SK-N-SH treated with all-trans-retinoic acid at 6 μM for 48 hours (cell line): ENCODE data around the gene POLDIP3.

Source experiments
- ATAC-seq: fragments of 200-7000 bp; cut with Tn5 transposase; 3 replicates; pipeline ENCODE4 v1.9.1; 2020; ENCODE audit warnings: mild to moderate bottlenecking, moderate library complexity
- BACH2 ChIP-seq: fragments of 250-450 bp; sonication (Bioruptor Pico); IDR thresholded peaks from 2 replicates; pipeline ENCODE4 v1.9.0; 2021; ENCODE audit warnings: mild to moderate bottlenecking, borderline replicate concordance
- CREB5 ChIP-seq: fragments of 250-450 bp; sonication (Bioruptor Pico); IDR thresholded peaks from 2 replicates; pipeline ENCODE4 v1.5.1; 2020; ENCODE audit warnings: low read depth, mild to moderate bottlenecking, moderate library complexity
- CSDC2 ChIP-seq: fragments of 250-450 bp; sonication (Bioruptor Pico); IDR thresholded peaks from 2 replicates; pipeline ENCODE4 v1.5.0; 2020; ENCODE audit warnings: mild to moderate bottlenecking, moderate library complexity
- CSRNP3 ChIP-seq: fragments of 250-450 bp; sonication (Bioruptor Pico); IDR thresholded peaks from 2 replicates; pipeline ENCODE4 v1.5.1; 2021; ENCODE audit warnings: mild to moderate bottlenecking, moderate library complexity
- ESRRG ChIP-seq: fragments of 250-450 bp; sonication (Bioruptor Pico); IDR thresholded peaks from 2 replicates; pipeline ENCODE4 v1.6.1; 2021; ENCODE audit warnings: mild to moderate bottlenecking
- GLIS3 ChIP-seq: fragments of 250-450 bp; sonication (Bioruptor Pico); IDR thresholded peaks from 2 replicates; pipeline ENCODE4 v1.5.0; 2020; ENCODE audit warnings: mild to moderate bottlenecking, moderate library complexity
- ISL1 ChIP-seq: fragments of 250-450 bp; sonication (Bioruptor Pico); IDR thresholded peaks from 2 replicates; pipeline ENCODE4 v2.1.2; 2022; ENCODE audit warnings: mild to moderate bottlenecking, moderate library complexity
- PATZ1 ChIP-seq: fragments of 250-450 bp; sonication (Bioruptor Pico); IDR thresholded peaks from 2 replicates; pipeline ENCODE4 v1.8.0; 2020; ENCODE audit warnings: mild to moderate bottlenecking, moderate library complexity, borderline replicate concordance
- PPARA ChIP-seq: fragments of 250-450 bp; sonication (Bioruptor Pico); IDR thresholded peaks from 2 replicates; pipeline ENCODE4 v1.5.0; 2020; ENCODE audit warnings: mild to moderate bottlenecking, borderline replicate concordance
- RARB ChIP-seq: fragments of 250-450 bp; sonication (Bioruptor Pico); IDR thresholded peaks from 2 replicates; pipeline ENCODE4 v1.8.0; 2021; ENCODE audit warnings: mild to moderate bottlenecking, moderate library complexity
- SNAI2 ChIP-seq: fragments of 250-450 bp; sonication (Bioruptor Pico); IDR thresholded peaks from 2 replicates; pipeline ENCODE4 v1.5.0; 2020; ENCODE audit warnings: mild to moderate bottlenecking, moderate library complexity
- TCF4 ChIP-seq: fragments of 250-450 bp; sonication (Bioruptor Pico); IDR thresholded peaks from 2 replicates; pipeline ENCODE4 v1.8.0; 2021; ENCODE audit warnings: mild to moderate bottlenecking, moderate library complexity, borderline replicate concordance
- TOX ChIP-seq: fragments of 250-450 bp; sonication (Bioruptor Pico); IDR thresholded peaks from 2 replicates; pipeline ENCODE4 v1.8.0; 2021; ENCODE audit warnings: mild to moderate bottlenecking, moderate library complexity, borderline replicate concordance
- ZFP3 ChIP-seq: fragments of 250-450 bp; sonication (Bioruptor Pico); IDR thresholded peaks from 2 replicates; pipeline ENCODE4 v1.5.0; 2020; ENCODE audit warnings: mild to moderate bottlenecking, moderate library complexity
- ZFP30 ChIP-seq: fragments of 450-650 bp; formaldehyde crosslinking; IDR thresholded peaks from 2 replicates; pipeline ENCODE4 v1.5.0; 2022; ENCODE audit warnings: mild to moderate bottlenecking, moderate library complexity
- ZNF565 ChIP-seq: fragments of 450-650 bp; formaldehyde crosslinking; conservative IDR thresholded peaks from 2 replicates; pipeline ENCODE4 v1.5.0; 2020; ENCODE audit warnings: low read depth, mild to moderate bottlenecking, moderate library complexity
- ZNF70 ChIP-seq: fragments of 450-650 bp; formaldehyde crosslinking; IDR thresholded peaks from 2 replicates; pipeline ENCODE4 v1.5.0; 2020; ENCODE audit warnings: mild to moderate bottlenecking, moderate library complexity
- ZNF8 ChIP-seq: fragments of 450-650 bp; formaldehyde crosslinking; IDR thresholded peaks from 2 replicates; pipeline ENCODE4 v1.5.0; 2020; ENCODE audit warnings: mild to moderate bottlenecking, moderate library complexity
- TF ChIP-seq, protein P1 (sequence below): fragments of 250-450 bp; sonication (Bioruptor Pico); IDR thresholded peaks from 2 replicates; pipeline ENCODE4 v1.5.0; 2020; ENCODE audit warnings: mild to moderate bottlenecking, moderate library complexity
- TF ChIP-seq, protein P2 (sequence below): fragments of 250-450 bp; sonication (Bioruptor Pico); IDR thresholded peaks from 2 replicates; pipeline ENCODE4 v1.8.0; 2021; ENCODE audit warnings: low read depth, mild to moderate bottlenecking, moderate library complexity, borderline replicate concordance

The POLDIP3 gene

GRCh38 chr22:42642806-42643633 is 28.3 kb upstream of the POLDIP3 start:
- TF ChIP-seq, protein P1, sequence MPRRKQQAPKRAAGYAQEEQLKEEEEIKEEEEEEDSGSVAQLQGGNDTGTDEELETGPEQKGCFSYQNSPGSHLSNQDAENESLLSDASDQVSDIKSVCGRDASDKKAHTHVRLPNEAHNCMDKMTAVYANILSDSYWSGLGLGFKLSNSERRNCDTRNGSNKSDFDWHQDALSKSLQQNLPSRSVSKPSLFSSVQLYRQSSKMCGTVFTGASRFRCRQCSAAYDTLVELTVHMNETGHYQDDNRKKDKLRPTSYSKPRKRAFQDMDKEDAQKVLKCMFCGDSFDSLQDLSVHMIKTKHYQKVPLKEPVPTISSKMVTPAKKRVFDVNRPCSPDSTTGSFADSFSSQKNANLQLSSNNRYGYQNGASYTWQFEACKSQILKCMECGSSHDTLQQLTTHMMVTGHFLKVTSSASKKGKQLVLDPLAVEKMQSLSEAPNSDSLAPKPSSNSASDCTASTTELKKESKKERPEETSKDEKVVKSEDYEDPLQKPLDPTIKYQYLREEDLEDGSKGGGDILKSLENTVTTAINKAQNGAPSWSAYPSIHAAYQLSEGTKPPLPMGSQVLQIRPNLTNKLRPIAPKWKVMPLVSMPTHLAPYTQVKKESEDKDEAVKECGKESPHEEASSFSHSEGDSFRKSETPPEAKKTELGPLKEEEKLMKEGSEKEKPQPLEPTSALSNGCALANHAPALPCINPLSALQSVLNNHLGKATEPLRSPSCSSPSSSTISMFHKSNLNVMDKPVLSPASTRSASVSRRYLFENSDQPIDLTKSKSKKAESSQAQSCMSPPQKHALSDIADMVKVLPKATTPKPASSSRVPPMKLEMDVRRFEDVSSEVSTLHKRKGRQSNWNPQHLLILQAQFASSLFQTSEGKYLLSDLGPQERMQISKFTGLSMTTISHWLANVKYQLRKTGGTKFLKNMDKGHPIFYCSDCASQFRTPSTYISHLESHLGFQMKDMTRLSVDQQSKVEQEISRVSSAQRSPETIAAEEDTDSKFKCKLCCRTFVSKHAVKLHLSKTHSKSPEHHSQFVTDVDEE (CRISPR knock-in tag), result no peak
- TF ChIP-seq ISL1 (CRISPR knock-in tag) (no peak), CREB5 (no peak), SNAI2 (CRISPR knock-in tag) (no peak), ZNF8 (no peak), ZFP3 (CRISPR knock-in tag) (no peak)
- no peak for ATAC-seq

DNA sequence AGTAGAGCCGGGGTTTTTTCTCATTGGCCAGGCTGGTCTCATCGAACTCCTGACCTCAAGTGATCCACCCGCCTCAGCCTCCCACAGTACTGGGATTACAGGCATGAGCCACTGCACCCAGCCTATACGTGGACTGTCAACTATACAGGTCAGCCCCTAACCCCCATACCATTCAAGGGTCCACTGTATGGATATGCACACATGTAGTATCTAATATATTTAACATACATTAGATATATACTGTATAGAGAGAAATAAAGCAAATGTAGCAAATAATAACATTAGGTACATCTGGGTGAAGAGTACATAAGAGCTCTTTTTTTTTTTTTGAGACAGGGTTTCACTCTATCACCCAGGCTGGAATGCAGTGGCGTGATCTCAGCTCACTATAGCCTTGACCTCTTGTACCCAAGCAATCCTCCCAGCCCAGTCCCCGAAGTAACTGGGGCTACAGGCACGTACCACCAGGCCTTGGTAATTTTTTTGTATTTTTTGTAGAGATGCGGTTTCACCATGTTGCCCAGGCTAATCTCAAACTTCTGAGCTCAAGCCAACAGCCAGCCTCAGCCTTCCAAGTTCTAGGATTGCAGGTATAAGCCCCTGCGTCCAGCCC is 27.2 kb upstream of the POLDIP3 start:
- ATAC-seq, result no peak
- TF ChIP-seq ZNF8, result no peak
- TF ChIP-seq, protein P1 (CRISPR knock-in tag), result no peak
- no peak for TF ChIP-seq PPARA (CRISPR knock-in tag)
- TF ChIP-seq CSRNP3 (CRISPR knock-in tag), result no peak
- TF ChIP-seq ZNF565 (CRISPR knock-in tag), result no peak
- no peak for TF ChIP-seq PATZ1
- TF ChIP-seq ZFP3 (CRISPR knock-in tag), result no peak
- no peak for TF ChIP-seq TOX (CRISPR knock-in tag)
- no peak for TF ChIP-seq ZNF70 (CRISPR knock-in tag)
- no peak for TF ChIP-seq ESRRG (CRISPR knock-in tag)
- TF ChIP-seq BACH2 (CRISPR knock-in tag), result no peak
- no peak for TF ChIP-seq SNAI2 (CRISPR knock-in tag)
- no peak for TF ChIP-seq RARB
- no peak for TF ChIP-seq CSDC2 (CRISPR knock-in tag)

DNA sequence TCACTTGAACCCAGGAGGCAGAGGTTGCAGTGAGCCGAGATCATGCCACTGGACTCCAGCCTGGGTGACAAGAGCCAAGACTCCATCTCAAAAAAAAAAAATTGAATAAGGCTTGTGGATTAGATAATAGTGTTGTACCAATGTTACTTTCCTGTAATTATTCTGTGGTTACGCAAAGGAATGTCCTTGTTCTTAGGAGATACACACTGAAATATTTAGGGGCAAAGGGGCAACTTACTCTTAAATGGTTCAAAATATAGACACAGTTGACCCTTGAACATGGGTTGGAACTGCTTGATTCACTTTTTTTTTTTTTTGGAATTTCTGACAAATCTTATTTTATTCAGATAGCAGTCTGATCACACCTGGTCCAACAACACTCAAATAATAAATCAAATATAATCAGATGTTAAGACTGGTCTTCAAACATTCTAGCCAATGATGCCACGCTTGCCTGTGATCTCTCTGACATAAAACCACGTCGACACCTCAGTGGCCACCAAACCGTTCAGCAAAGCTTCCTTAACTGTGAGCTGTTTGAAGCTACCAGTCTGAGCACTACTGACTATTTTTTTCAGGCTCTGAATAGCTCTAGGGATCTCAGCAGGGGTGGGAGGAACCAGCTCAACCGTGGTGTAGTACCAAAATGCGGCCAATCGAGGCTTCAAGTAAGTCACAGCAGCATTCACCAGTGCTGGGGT is 25.0 kb upstream of the POLDIP3 start:
- no peak for ATAC-seq
- TF ChIP-seq GLIS3 (no peak), ZNF8 (no peak), TCF4 (CRISPR knock-in tag) (no peak), ZFP30 (CRISPR knock-in tag) (no peak), PPARA (CRISPR knock-in tag) (no peak)
- TF ChIP-seq, protein P1 (CRISPR knock-in tag), result no peak
- TF ChIP-seq, protein P2, sequence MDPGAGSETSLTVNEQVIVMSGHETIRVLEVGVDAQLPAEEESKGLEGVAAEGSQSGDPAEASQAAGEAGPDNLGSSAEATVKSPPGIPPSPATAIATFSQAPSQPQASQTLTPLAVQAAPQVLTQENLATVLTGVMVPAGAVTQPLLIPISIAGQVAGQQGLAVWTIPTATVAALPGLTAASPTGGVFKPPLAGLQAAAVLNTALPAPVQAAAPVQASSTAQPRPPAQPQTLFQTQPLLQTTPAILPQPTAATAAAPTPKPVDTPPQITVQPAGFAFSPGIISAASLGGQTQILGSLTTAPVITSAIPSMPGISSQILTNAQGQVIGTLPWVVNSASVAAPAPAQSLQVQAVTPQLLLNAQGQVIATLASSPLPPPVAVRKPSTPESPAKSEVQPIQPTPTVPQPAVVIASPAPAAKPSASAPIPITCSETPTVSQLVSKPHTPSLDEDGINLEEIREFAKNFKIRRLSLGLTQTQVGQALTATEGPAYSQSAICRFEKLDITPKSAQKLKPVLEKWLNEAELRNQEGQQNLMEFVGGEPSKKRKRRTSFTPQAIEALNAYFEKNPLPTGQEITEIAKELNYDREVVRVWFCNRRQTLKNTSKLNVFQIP (CRISPR knock-in tag), result no peak
